B cell (primary cell): ENCODE data around the gene MAPK1. TPM values are rescaled to one million over a fixed set of nuclear protein-coding genes. Genes with fewer than 3 reads are reported as not detected.

Experiments
- ATAC-seq: fragments of 200-7000 bp; cut with Tn5 transposase; one replicate; pipeline ENCODE4 v1.10.0; 2021; ENCODE audit warnings: low read depth, mild to moderate bottlenecking, moderate number of reproducible peaks, moderate library complexity
- CTCF ChIA-PET: fragments of 350-600 bp; sonication (Branson Sonifier 250); formaldehyde crosslinking; loops from one replicate; lab custom pipeline; 2021; ENCODE audit warnings: antibody characterized with exemption, inconsistent platforms; lab: Charles Lee
- POLR2A ChIA-PET: fragments of 350-600 bp; sonication (Branson Sonifier 250); formaldehyde crosslinking; loops from one replicate; lab custom pipeline; 2021; ENCODE audit warnings: antibody characterized with exemption; lab: Charles Lee
- DNase-seq: peaks from one replicate; pipeline ENCODE4 v3.0.0; 2013
- H2AFZ ChIP-seq: 2 replicates; pipeline ENCODE4 v1.6.1; 2012; ENCODE audit warnings: mild to moderate bottlenecking, low read depth, low read length; ENCODE audit not compliant: insufficient read depth, poor library complexity, severe bottlenecking
- H3K27ac ChIP-seq, 2 donors: 1 replicate in 1 of 2; 2 replicates in 1 of 2; pipeline ENCODE4 v1.5.1; 2012 to 2013; ENCODE audit warnings: low read length in 2 of 2, mild to moderate bottlenecking in 2 of 2, moderate library complexity in 1 of 2
- H3K27me3 ChIP-seq, 4 experiments: fragments of 200-600 bp in 1 of 4; sonication (generic) in 1 of 4; replicated peaks in 1 of 4; 1 replicate in 2 of 4; 2 replicates in 2 of 4; pipeline versions ENCODE4 v1.6.1 to v1.7.0; 2013 to 2016; ENCODE audit warnings: low read length in 3 of 4, mild to moderate bottlenecking in 2 of 4, mixed read lengths in 1 of 4, moderate library complexity in 1 of 4; ENCODE audit not compliant: insufficient read depth in 4 of 4, control insufficient read depth in 3 of 4; ENCODE audit errors: control extremely low read depth in 1 of 4
- H3K36me3 ChIP-seq, 2 experiments: replicated peaks in 1 of 2; 1 replicate in 1 of 2; 2 replicates in 1 of 2; pipeline versions ENCODE4 v1.6.1 to v1.7.1; 2013; ENCODE audit warnings: low read length in 1 of 2; ENCODE audit not compliant: insufficient read depth in 2 of 2, control insufficient read depth in 1 of 2; ENCODE audit errors: control extremely low read depth in 1 of 2, extremely low read depth in 1 of 2
- H3K4me1 ChIP-seq, 2 donors: fragments of 200-600 bp in 1 of 2; sonication (generic) in 1 of 2; 1 replicate in 1 of 2; 2 replicates in 1 of 2; pipeline versions ENCODE4 v1.5.1 to v1.6.1; 2013 to 2017; ENCODE audit warnings: low read length in 2 of 2; ENCODE audit not compliant: control insufficient read depth in 2 of 2, insufficient read depth in 2 of 2
- H3K4me2 ChIP-seq: replicated peaks from 2 replicates; pipeline ENCODE3; 2012; ENCODE audit warnings: mild to moderate bottlenecking, low read depth, low read length; ENCODE audit not compliant: poor library complexity, severe bottlenecking
- H3K4me3 ChIP-seq, 5 experiments: fragments of 200-600 bp in 1 of 5; sonication (generic) in 1 of 5; 1 replicate in 3 of 5; 2 replicates in 2 of 5; pipeline versions ENCODE4 v1.5.1 to v1.7.0; 2011 to 2016; ENCODE audit warnings: low read length in 4 of 5, mild to moderate bottlenecking in 4 of 5, low read depth in 2 of 5, control low read depth in 1 of 5, moderate library complexity in 1 of 5; ENCODE audit not compliant: insufficient read depth in 1 of 5; ENCODE audit errors: control extremely low read depth in 1 of 5, extremely low read depth in 1 of 5
- H3K79me2 ChIP-seq: fragments of 200-600 bp; sonication (generic); one replicate; pipeline ENCODE4 v1.6.0; 2016; ENCODE audit warnings: low read length; ENCODE audit not compliant: control insufficient read depth, insufficient read depth
- H3K9ac ChIP-seq: fragments of 200-600 bp; sonication (generic); 2 replicates; pipeline ENCODE4 v1.6.1; 2017; ENCODE audit warnings: mild to moderate bottlenecking, low read length, moderate library complexity
- H3K9me3 ChIP-seq, 3 donors: one replicate each; pipeline versions ENCODE4 v1.6.1 to v1.7.1; 2013; ENCODE audit warnings: low read length in 2 of 3; ENCODE audit not compliant: control insufficient read depth in 2 of 3, insufficient read depth in 1 of 3; ENCODE audit errors: control extremely low read depth in 1 of 3
- H4K20me1 ChIP-seq: 2 replicates; pipeline ENCODE4 v1.6.0; 2012; ENCODE audit warnings: mild to moderate bottlenecking, low read length; ENCODE audit not compliant: insufficient read depth, control insufficient read depth, poor library complexity, severe bottlenecking
- H3K27ac Mint-ChIP-seq: one replicate; pipeline ENCODE4 v1.8.0; 2021; ENCODE audit warnings: mixed read lengths
- H3K27me3 Mint-ChIP-seq: one replicate; pipeline ENCODE4 v1.8.0; 2021; ENCODE audit warnings: mixed read lengths
- H3K4me1 Mint-ChIP-seq: one replicate; pipeline ENCODE4 v1.8.0; 2021; ENCODE audit warnings: mixed read lengths
- H3K4me3 Mint-ChIP-seq: one replicate; pipeline ENCODE4 v1.8.0; 2021; ENCODE audit warnings: mixed read lengths
- H3K9me3 Mint-ChIP-seq: one replicate; pipeline ENCODE4 v1.8.0; 2022; ENCODE audit warnings: mixed read lengths; ENCODE audit not compliant: insufficient read depth
- EZH2 ChIP-seq: IDR thresholded peaks from 2 replicates; pipeline ENCODE4 v1.6.1; 2012; ENCODE audit warnings: borderline replicate concordance, low read depth, mild to moderate bottlenecking, moderate library complexity, low read length; ENCODE audit not compliant: insufficient read depth, poor library complexity, severe bottlenecking
- WGBS: methylation state at CpG from one replicate; pipeline ENCODE4 v1.1.5; 2013; ENCODE audit warnings: missing lambda C conversion rate; ENCODE audit not compliant: insufficient coverage; 5-methylcytosine and 5-hydroxymethylcytosine counted together
- intact Hi-C: fragments of 100-400 bp; cut with micrococcal nuclease; formaldehyde crosslinking; loops from one replicate; pipeline ENCODE4 v1.10.0; 2022
- polyA plus RNA-seq: library from polyadenylated mRNA; depleted of rRNA; stranded (reverse); fragments of >200 nt; gene quantifications from 2 replicates; pipeline ENCODE4 v1.2.3, GENCODE V29; 2012
- total RNA-seq, 2 donors: library from RNA; stranded (reverse); fragments of 120-200 nt in 1 of 2; gene quantifications; 1 replicate in 1 of 2; 2 replicates in 1 of 2; pipeline versions ENCODE4 v1.2.3 to v1.2.4, GENCODE V29; 2013 to 2022
- TF ChIP-seq, protein P1 (sequence below): fragments of 200-600 bp; IDR thresholded peaks from one replicate; pipeline ENCODE4 v1.8.0; 2022; ENCODE audit warnings: antibody characterized with exemption, mild to moderate bottlenecking

MAPK1 gene
- total and polyA plus RNA-seq, 2 donors (not counting 1 experiment from before 2014, with no cell fraction given): 24.0 to 155 TPM

DNA sequence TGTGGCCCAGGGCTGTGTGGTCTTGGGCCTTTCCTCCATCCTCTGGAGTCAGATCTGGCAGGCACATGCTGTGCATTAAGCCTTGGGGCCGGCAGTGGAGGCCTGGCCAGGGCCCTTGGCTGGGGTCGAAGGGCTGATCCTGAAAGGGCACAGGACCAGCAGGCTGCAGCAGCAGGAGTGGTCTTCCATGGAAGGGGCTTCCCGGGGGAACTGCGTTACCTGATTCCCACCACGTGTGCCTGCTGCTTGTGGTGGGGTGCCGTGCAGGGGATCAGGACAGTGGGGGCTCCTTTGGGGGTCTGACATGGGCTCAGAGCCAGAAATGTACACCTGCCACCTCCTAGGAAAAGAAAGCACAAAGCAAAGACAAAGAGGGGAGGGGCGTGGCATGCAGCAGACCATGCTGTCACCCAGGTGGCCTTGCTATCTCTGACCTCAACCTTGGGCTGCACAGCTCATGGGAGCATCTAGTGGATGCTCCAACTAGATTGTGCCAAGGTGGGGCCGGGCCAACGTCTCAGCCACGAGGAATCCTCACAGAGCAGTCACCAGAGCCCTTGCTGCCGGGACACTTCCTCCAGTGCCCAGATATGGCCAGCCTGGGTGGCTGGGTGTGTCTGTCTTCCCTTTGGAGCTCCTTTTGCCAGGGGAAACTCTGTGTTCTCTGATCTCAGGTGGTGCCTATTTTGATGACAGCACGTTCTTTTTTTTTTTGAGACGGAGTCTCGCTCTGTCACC, 113.9 kb downstream of the MAPK1 start:
- no peak for ATAC-seq
- Histone ChIP-seq H3K9me3 (no peaks in the 10 kb centered on the region), H3K4me3 (no peak overlapping the region), H3K27me3 (no peaks in the 10 kb centered on the region), H3K36me3 (peaks cover 8 to 9% of the 10 kb centered on the region in 2 experiments), H4K20me1 (no peaks in the 10 kb centered on the region), H3K4me1 (peaks cover 10 to 17% of the 10 kb centered on the region in 2 donors), H3K9ac (no peak overlapping the region), H2AFZ (no peak overlapping the region), H3K27ac (no peak overlapping the region), H3K4me2 (no peak overlapping the region), H3K79me2 (no peaks in the 10 kb centered on the region)
- 92% methylated on average over 14 of the region's 14 CpGs for WGBS
- Mint-ChIP-seq H3K27me3 (no peaks in the 10 kb centered on the region), H3K9me3 (no peaks in the 10 kb centered on the region), H3K4me3 (no peak overlapping the region), H3K27ac (no peak overlapping the region), H3K4me1 (peaks cover 22% of the 10 kb centered on the region)
- CTCF ChIA-PET: interaction anchor here (0.6 kb wide), 1 partner anchor 221 kb away, joined by 3 read pairs; no protein-coding TSS in a partner anchor
- POLR2A ChIA-PET: no interaction called here
- DNase-seq: no peak
- intact Hi-C loops: no loop called here
- TF ChIP-seq, protein P1, sequence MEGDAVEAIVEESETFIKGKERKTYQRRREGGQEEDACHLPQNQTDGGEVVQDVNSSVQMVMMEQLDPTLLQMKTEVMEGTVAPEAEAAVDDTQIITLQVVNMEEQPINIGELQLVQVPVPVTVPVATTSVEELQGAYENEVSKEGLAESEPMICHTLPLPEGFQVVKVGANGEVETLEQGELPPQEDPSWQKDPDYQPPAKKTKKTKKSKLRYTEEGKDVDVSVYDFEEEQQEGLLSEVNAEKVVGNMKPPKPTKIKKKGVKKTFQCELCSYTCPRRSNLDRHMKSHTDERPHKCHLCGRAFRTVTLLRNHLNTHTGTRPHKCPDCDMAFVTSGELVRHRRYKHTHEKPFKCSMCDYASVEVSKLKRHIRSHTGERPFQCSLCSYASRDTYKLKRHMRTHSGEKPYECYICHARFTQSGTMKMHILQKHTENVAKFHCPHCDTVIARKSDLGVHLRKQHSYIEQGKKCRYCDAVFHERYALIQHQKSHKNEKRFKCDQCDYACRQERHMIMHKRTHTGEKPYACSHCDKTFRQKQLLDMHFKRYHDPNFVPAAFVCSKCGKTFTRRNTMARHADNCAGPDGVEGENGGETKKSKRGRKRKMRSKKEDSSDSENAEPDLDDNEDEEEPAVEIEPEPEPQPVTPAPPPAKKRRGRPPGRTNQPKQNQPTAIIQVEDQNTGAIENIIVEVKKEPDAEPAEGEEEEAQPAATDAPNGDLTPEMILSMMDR: no peak
- no peak for TF ChIP-seq EZH2

DNA sequence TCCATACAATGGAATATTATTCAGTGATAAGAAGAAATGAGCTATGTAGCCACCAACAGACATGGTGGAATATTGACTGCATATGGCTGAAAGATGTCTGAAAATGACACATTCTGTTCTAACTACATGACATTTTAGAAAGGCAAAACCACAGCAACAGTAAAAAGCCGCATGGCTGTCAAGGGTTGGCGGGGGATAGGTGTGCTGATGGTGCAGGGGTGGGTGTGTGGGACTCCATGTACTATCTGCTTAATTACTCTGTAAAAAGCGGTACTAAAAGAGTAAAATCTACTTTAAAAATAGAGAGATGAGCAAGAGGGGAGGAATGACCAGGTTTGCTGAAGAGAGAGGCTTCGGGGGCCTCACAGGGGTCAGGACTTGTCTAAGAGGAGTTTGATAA, 115.2 kb downstream of the MAPK1 start:
- Histone ChIP-seq H3K4me2 (no peak overlapping the region), H3K79me2 (no peaks in the 10 kb centered on the region), H3K36me3 (peaks cover 6 to 7% of the 10 kb centered on the region in 2 experiments), H3K9ac (no peak overlapping the region), H4K20me1 (no peaks in the 10 kb centered on the region), H3K4me3 (no peak overlapping the region), H3K4me1 (peaks cover 10 to 17% of the 10 kb centered on the region in 2 donors), H3K9me3 (no peaks in the 10 kb centered on the region), H3K27me3 (no peaks in the 10 kb centered on the region), H3K27ac (no peak overlapping the region), H2AFZ (no peak overlapping the region)
- H3K27me3 Mint-ChIP-seq: no peaks in the 10 kb centered on the region
- ChIA-PET POLR2A (no interaction called here), CTCF (no interaction called here)
- DNase-seq: no peak
- H3K4me1 Mint-ChIP-seq: peaks cover 21% of the 10 kb centered on the region
- WGBS: 100% methylated on average over 2 of the region's 4 CpGs
- no peak overlapping the region for H3K27ac Mint-ChIP-seq
- intact Hi-C loops: no loop called here
- H3K4me3 Mint-ChIP-seq: no peak overlapping the region
- TF ChIP-seq, protein P1: no peak
- no peak for TF ChIP-seq EZH2
- H3K9me3 Mint-ChIP-seq: no peaks in the 10 kb centered on the region
- ATAC-seq: no peak
